Posterior cingulate gyrus (tissue), 11 donors: ENCODE measurements around the gene PCNX1.

Source experiments
- DNase-seq, 10 donors: peaks; one replicate each; pipeline versions ENCODE4 v3.0.0 to v3.0.0-alpha.2; 2020 to 2021; ENCODE audit warnings: mixed read lengths in 3 of 10
- intact Hi-C: fragments of 100-400 bp; cut with DNase I; formaldehyde crosslinking; loops from one replicate; pipeline ENCODE4 v1.15.1; 2023

Gene PCNX1

GRCh38 chr14:70887737-70888499 lies 19.3 kb upstream of the PCNX1 start:
- intact Hi-C loops = no loop called here

DNA sequence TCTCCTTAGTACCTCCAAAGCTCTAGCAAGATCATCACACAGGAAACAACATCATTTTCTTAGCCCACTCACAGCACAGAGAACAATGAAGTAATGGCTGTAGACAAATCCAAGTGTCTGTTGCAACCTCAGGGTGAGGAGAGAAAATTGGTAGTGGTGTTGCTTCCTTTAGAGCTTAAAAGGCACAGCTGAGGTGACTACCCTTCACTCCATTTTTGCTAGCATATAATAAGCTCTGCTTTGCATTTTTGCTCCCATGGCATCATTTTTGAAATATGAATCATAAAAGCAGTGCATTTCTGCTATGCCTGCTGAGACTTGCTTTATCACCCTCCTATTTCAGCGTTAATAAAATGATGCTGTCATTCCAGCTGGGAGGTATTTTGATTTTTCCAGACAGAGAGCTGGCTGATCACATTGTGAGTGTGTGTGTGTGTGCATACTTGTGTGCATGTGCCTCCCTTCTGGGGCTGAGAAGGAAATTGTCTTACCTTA lies 18.5 kb upstream of the PCNX1 start:
- no peak for DNase-seq
- intact Hi-C loops = no loop called here

More at GRCh38 chr14:70887737-70888499, 19.3 kb upstream of the PCNX1 start:
- DNase-seq = no peak

DNA sequence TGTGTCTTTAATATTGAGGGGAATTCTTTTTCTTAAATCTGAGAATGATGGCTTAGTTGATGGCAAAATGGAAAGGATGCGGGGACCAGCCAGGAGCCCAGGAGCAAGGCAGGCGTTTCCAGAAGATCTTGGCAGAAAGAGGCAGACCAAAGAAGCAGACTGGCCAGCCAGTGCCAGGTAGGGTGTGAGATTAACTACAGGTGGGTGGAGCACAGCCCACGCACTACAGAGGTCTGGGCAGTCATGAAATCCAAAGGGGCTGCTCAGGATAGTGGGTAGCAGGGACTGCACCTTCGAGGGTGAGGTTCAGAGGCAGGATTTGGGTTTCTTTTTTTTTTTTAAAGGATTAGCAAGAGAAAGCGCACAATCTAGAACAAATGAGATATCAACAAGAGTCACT lies 17.7 kb upstream of the PCNX1 start:
- intact Hi-C loops = no loop called here
- DNase-seq = no peak

DNA sequence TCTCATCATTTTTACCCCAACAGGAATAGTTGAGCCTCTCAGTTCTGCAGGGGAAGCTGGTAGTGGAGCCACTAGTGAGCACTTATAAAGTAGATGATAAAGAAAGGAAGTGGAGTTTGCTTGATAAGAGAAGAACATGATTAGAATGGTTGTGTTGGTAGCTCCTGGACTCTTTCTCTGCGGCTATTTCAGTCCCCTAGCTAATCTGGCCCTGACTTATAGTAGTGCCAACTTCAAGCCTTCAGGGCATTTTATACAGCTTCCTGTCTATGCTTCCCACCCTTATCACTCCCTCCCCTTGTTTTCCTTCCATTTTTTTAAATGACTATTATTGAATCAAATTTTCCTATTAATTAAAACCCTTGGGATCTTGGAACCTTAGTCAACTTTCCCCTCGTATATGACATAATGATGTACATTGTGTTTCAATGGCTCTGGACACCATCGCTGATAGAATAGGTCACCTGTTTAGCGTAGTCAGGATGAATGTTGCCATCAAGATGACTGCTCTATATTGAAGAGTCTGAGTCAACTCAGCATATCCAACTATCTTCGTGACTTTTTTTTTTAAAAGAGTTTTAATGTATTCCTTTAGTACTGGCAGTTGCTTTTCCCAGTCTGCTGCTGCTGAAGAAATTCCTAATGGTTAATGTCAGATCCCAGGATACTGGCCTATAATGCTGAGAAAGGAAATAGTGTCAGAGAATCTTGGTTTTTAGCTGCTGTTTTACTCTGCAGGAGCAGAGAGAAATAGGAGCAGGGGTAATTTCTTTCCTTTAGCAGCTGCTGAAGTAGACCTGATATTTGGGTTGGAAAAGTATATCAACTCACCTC lies 16.2 kb upstream of the PCNX1 start:
- DNase-seq = no peak
- intact Hi-C loops = no loop called here

DNA sequence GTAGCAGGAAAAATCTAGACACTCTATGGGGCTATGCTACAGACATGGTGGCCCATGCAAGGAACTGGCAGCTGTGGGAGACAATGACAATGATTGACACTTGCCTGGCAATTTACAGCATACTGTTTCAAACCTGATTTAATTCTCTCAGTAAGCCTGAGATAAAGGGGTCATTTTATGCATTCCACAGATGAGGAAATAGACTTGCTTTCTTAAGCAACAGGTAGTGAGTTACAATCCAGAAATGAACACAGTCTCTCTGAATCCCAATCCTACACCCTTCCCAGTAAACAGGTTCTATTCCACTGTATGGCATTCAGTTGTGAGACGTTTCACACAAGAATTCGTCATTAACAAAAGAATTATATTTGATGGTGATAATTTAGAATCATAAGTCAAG lies 15.5 kb upstream of the PCNX1 start:
- DNase-seq = no peak
- intact Hi-C loops = no loop called here

GRCh38 chr14:70893062-70893845 lies 14.0 kb upstream of the PCNX1 start:
- DNase-seq = no peak
- intact Hi-C loops = no loop called here

DNA sequence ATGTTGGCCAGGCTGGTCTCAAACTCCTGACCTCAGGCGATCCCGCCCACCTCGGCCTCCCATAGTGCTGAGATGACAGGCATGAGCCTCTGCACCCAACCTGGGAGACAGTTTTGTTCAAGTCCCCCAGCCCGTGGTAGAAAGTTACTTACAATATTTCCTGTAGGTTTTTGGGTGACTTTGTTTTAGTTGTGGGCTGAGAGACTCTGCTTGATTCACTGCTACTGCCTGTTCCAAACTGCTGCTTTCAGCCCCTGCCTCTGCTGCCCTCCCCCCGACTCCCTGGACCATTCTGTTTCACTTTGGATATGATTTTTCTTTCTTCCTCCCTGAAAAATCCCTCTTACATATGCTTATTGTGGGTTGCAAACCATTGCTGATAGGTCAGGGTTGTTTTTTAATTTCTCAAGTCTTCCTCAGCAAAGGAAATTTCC lies 13.4 kb upstream of the PCNX1 start:
- no peak for DNase-seq
- intact Hi-C loops = no loop called here

DNA sequence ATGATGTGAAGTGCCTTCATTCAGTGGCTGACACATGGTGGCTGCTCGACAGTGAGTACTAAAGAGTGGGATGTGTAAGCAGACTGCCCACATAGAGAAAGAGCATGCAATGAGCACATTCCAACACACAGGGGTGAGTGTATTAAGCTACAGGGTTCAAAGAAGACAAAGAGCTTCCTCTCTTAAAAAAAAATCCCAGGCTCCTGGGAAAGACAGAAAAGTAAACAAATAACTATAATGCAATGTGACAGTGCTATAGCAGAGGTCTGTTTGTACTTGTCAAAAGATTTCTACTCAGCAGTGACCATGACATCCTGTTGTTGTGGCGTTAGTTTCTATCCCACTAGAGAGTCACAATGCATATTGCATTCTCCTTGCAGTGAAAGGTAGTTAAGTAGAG lies 12.4 kb upstream of the PCNX1 start:
- intact Hi-C loops = no loop called here
- DNase-seq = no peak

GRCh38 chr14:70896317-70896716 lies 10.9 kb upstream of the PCNX1 start:
- intact Hi-C loops = no loop called here

GRCh38 chr14:70896981-70897380 lies 10.3 kb upstream of the PCNX1 start:
- no peak for DNase-seq
- intact Hi-C loops = no loop called here

More at GRCh38 chr14:70896317-70896716, 10.9 kb upstream of the PCNX1 start:
- no peak for DNase-seq

DNA sequence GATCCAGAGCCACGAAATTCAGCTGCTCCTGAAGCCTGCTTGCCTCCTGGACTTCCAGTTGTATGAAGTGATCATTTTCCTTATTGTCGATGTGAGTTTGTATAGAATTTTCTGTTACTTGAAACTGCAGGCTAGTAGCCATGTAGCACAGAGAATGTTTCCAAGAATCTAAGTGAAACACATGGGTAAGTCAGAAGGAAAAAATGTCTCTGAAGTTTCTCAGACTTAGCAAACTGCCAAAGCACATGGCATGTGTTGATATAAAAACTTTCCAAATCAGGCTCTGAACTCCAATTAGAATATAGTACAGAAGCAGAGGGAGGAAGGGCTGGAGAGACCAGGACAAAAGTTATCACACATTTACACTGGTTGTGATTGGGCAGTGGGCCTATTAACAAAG lies 9.8 kb upstream of the PCNX1 start:
- no peak for DNase-seq
- intact Hi-C loops = no loop called here

DNA sequence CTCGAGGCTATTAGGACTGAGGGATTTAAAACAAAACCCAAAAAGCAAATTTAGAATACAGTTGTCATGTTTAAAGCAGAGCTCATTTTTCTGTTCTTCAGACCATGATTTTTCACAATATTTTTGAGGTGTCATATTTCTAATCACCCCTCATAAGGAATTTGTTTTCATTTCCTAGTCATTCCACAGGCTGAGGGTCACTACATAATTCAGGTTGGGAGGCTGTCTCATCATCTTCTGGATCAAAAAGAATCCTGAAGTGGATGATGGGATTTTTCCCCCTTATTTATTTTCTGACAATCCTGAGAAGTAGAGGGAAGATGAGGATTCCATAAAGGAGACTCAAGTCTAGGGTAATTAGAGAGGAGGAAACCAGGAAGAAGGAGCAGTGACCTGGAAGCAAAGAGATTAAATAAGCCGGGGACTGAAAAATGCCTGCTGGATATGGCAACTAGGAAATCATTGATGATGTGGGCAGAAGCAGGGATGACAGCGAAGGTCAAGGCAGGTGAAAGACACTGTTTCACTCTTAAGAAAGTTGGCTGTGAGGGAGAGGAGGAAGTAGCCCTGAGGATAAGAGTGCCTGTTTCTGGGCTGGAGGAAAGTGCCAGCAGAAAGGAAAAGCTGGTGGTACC lies 9.0 kb upstream of the PCNX1 start:
- DNase-seq = no peak
- intact Hi-C loops = no loop called here

GRCh38 chr14:70901269-70901668 lies 6.0 kb upstream of the PCNX1 start:
- intact Hi-C loops = no loop called here
- DNase-seq = no peak

- no peak for DNase-seq
- intact Hi-C loops = no loop called here
These were observed 5.1 kb upstream of the PCNX1 start for GRCh38 chr14:70902184-70902583.

GRCh38 chr14:70904373-70904772 lies 2.9 kb upstream of the PCNX1 start:
- no peak for DNase-seq
- intact Hi-C loops = no loop called here

DNA sequence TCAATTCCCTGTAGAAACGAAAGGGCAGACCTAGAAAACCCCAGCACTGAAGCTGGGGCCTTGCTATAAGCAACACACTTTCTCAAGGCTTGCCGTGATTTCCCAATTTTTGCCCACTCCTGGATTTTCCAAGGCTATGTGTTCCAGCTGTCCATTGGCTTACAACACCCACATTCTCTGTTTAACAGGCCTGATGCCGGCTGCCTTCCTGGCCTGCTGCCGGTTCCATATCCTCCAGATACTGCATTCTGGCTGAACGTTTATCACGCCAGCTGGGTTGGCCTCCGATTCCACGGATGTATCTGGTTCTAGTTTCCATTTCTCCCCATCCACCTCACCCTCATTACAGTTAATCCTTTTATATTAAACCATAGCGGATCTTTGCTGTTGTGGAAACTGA lies 2.0 kb upstream of the PCNX1 start:
- intact Hi-C loops = loop anchor here (5.0 kb wide), 2 partner anchors 52 to 83 kb away; no protein-coding TSS in a partner anchor
- peak in 8 of 10 donors; percentile 19 to 90 (median 46) for DNase-seq

GRCh38 chr14:70906793-70907175 lies 475 bp upstream of the PCNX1 start:
- intact Hi-C loops = loop anchor here (1.0 to 5.0 kb wide), 3 partner anchors 51 to 84 kb away; no protein-coding TSS in a partner anchor
- DNase-seq = no peak

DNA sequence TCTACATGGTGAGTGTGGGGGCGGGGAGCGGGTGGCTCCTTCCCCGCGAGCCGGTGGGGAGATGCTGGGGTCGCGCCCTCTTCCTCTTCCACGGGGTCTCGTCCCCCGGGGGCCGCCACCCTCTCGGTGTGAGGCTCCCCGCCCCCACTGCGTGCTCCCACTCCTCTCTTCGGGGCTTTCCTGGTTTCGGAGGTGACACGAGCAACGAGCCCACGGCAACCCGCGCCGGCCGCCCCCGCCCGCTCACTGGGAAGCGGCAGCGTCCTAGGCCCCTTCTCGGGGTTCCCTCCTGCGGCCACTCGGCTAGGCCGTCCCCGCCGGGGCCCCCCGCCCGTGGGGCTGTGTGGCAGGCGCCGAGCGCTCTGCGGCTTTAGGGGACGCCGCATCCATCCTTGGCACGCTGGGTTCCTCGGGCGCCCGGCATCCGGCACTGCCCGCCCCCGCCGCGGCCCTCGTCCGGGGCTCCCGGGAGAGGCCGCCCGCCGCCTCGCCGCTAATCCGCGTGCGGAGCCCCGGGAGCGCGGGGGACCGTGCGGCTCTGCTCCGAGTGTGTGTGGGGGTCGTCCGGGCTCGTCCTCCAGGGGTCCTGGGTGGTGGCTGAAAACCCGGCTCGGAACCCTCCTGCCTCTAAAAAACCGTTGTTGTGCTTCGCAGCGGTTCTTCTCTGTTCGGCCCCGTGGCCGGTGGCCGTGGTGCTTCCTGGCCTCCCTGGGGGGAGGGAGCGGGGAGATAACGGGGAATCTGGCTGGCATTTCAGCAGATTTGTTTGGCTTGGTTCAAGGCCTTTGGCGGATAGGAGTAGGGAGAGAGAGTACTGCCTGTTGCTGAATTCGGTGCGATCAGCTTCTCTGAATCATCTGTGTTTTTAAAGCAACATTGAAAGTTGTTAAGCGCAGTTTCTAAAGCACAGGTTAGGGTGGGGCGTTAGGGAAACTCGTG lies 1.0 kb downstream of the PCNX1 start:
- intact Hi-C loops = loop anchor here (1.0 to 5.0 kb wide), 3 partner anchors 49 to 86 kb away; no protein-coding TSS in a partner anchor
- DNase-seq = peak; percentile 32 to 88 (median 44)
